ENCODE results near the gene IMMP2L.
"Not testable (repeated sequence)": the region's sequence is repeated elsewhere in the genome, so short reads cannot be mapped to it uniquely, and the experiment has no call there.

IMMP2L gene

DNA sequence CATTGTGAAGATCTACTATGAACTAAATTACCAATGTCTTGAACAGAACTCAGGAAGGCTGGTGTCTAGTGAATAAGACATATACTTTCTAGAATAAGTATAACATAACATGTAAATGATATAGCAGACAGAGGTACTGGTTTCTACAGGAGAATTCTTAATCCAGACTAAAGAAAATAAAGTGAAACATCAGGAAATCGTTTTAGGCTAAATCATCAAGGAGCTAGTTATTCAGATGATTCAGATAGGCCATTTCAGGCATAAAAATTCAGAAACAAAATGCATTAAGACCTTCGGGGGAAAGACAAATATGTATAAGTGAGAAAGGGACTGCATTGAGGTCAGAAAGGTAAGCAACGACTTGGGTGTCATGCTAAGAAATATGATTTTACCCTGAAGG, 300.8 kb downstream of the IMMP2L start:
- H3K36me3 ChIP-seq (ENCODE audit: control insufficient read depth, insufficient read depth, low read length), result no peaks in the 10 kb centered on the region
- H3K27me3 ChIP-seq (replicated peaks; ENCODE audit: control insufficient read depth, insufficient read depth, low read length), result no peaks in the 10 kb centered on the region
- no peak overlapping the region for H3K4me3 ChIP-seq (replicated peaks; ENCODE audit: low read depth, low read length)
- no peak for DNase-seq (ENCODE audit: extremely low read depth, insufficient read length)
- TF ChIP-seq, protein P1, sequence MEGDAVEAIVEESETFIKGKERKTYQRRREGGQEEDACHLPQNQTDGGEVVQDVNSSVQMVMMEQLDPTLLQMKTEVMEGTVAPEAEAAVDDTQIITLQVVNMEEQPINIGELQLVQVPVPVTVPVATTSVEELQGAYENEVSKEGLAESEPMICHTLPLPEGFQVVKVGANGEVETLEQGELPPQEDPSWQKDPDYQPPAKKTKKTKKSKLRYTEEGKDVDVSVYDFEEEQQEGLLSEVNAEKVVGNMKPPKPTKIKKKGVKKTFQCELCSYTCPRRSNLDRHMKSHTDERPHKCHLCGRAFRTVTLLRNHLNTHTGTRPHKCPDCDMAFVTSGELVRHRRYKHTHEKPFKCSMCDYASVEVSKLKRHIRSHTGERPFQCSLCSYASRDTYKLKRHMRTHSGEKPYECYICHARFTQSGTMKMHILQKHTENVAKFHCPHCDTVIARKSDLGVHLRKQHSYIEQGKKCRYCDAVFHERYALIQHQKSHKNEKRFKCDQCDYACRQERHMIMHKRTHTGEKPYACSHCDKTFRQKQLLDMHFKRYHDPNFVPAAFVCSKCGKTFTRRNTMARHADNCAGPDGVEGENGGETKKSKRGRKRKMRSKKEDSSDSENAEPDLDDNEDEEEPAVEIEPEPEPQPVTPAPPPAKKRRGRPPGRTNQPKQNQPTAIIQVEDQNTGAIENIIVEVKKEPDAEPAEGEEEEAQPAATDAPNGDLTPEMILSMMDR (IDR thresholded peaks at IDR 0.05; ENCODE audit: insufficient read depth, low read length, poor library complexity, severe bottlenecking), result no peak

DNA sequence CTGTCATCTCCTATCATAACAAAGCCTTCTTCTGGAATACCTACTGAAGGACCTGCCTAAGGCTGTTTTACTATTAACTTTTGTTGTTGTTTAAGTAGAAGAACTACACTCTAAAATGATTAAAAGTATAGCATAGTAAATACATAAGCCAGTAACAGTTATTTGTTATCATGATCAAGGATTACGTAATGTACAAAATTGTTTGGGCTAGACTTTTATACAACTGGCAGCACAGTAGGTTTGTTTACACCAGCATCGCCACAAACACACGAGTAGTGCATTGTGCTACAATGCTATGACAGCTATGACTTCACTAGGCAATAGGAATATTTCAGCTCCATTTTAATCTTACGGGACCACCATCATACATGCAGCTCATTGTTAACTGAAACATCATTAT, 302.3 kb downstream of the IMMP2L start:
- H3K27me3 ChIP-seq (replicated peaks; ENCODE audit: control insufficient read depth, insufficient read depth, low read length), result no peaks in the 10 kb centered on the region
- H3K36me3 ChIP-seq (ENCODE audit: control insufficient read depth, insufficient read depth, low read length), result no peaks in the 10 kb centered on the region
- no peak overlapping the region for H3K4me3 ChIP-seq (replicated peaks; ENCODE audit: low read depth, low read length)
- TF ChIP-seq, protein P1 (IDR thresholded peaks at IDR 0.05; ENCODE audit: insufficient read depth, low read length, poor library complexity, severe bottlenecking), result no peak
- DNase-seq (ENCODE audit: extremely low read depth, insufficient read length), result no peak

DNA sequence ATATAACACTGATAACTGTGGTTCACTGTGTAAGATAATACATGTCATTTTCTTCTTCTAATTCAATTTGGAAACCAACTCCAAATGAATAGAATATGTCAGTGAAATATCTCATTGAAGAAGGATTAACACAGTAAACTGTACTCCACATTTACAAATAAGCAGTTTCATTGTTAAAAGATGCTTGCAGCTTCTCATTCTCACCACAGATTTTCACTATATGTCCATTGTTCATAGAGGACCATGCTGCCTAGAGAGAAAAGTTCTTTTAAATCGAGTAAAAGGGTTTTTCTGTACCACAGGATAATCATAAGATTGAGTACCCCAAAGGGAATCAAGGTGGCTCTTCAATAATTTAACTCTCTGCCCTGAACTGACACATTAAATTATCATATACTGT, 305.9 kb downstream of the IMMP2L start:
- DNase-seq (ENCODE audit: extremely low read depth, insufficient read length), result no peak
- no peaks in the 10 kb centered on the region for H3K36me3 ChIP-seq (ENCODE audit: control insufficient read depth, insufficient read depth, low read length)
- no peak overlapping the region for H3K4me3 ChIP-seq (replicated peaks; ENCODE audit: low read depth, low read length)
- no peaks in the 10 kb centered on the region for H3K27me3 ChIP-seq (replicated peaks; ENCODE audit: control insufficient read depth, insufficient read depth, low read length)
- TF ChIP-seq, protein P1 (IDR thresholded peaks at IDR 0.05; ENCODE audit: insufficient read depth, low read length, poor library complexity, severe bottlenecking), result no peak

DNA sequence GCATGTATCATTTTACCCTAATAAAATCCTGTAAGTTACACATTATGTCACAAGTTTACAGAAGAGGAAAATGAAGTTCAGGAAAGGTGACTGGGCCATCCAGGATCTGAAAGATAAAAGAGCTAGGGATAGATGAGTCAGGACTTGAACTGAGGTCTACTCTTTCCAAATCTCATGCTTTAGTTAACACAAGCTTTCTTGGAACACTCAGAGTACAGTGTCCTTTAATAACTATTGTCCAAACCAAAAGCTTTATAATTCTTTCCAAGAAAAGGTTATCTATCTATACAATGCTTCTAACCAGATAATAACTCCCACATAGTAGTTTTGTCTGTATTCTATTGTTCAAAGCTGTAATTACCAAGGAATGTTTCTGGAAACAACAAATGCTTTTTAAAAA, 306.7 kb downstream of the IMMP2L start:
- DNase-seq (ENCODE audit: extremely low read depth, insufficient read length), result no peak
- H3K36me3 ChIP-seq (ENCODE audit: control insufficient read depth, insufficient read depth, low read length), result no peaks in the 10 kb centered on the region
- TF ChIP-seq, protein P1 (IDR thresholded peaks at IDR 0.05; ENCODE audit: insufficient read depth, low read length, poor library complexity, severe bottlenecking), result no peak
- no peak overlapping the region for H3K4me3 ChIP-seq (replicated peaks; ENCODE audit: low read depth, low read length)
- H3K27me3 ChIP-seq (replicated peaks; ENCODE audit: control insufficient read depth, insufficient read depth, low read length), result no peaks in the 10 kb centered on the region

DNA sequence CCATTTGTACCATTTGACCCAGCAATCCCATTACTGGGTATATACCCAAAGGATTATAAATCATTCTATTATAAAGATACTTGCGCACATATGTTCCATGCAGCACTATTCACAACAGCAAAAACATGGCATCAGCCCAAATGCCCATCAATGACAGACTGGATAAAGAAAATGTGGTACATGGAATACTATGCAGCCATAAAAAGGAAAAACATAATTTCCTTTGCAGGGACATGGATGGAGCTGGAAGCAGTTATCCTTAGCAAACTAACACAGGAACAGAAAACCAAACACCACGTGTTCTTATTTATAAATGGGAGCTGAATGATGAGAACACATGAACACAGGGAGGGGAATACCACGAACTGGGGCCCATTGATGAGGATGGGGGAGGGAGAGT, 310.9 kb downstream of the IMMP2L start:
- not testable (repeated sequence) for H3K4me3 ChIP-seq (replicated peaks; ENCODE audit: low read depth, low read length); H3K27me3 ChIP-seq (replicated peaks; ENCODE audit: control insufficient read depth, insufficient read depth, low read length); DNase-seq (ENCODE audit: extremely low read depth, insufficient read length); H3K36me3 ChIP-seq (ENCODE audit: control insufficient read depth, insufficient read depth, low read length)

DNA sequence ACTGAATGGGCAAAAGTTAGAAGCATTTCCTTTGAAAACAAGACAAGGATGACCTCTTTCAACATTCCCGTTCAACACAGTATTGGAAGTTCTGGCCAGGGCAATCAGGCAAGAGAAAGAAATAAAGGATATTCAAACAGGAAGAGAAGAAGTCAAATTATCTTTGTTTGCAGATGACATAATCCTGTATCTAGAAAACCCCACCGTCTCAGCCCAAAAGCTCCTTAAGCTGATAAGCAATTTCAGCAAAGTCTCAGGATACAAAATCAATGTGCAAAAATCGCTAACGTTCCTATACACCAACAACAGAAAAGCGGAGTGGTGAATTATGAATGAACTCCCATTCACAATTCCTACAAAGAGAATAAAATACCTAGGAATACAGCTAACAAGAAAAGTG, 312.5 kb downstream of the IMMP2L start:
- H3K27me3 ChIP-seq (replicated peaks; ENCODE audit: control insufficient read depth, insufficient read depth, low read length); DNase-seq (ENCODE audit: extremely low read depth, insufficient read length); H3K36me3 ChIP-seq (ENCODE audit: control insufficient read depth, insufficient read depth, low read length); H3K4me3 ChIP-seq (replicated peaks; ENCODE audit: low read depth, low read length): not testable (repeated sequence)

DNA sequence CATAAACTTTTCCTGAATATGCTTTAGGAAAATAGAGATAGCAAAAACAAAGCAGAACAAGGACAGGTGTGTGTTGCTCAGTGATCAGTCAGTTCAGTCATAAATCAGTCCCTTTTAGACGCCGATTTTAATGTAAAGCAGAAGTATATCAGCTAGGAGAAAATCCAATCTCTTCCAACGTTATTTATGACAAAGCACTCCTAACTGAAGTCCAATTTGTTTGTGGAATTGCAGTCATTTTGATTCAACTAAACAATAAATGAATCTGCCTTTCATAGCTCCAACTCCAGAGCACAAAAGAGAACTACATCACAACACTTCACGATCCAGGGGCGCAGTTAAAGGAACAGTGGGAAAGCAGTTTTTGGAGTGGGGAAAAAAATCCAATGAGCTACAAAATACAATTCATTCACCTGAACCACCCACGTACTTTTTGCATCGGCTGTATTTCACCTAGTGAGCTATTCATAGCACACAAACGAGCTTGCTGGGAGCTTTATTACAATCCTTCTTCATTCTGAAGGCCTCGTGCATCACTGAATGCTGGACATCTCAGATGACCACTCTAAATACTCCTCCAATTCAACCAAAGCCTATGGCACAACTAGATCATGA, 320.0 kb downstream of the IMMP2L start:
- TF ChIP-seq, protein P1 (IDR thresholded peaks at IDR 0.05; ENCODE audit: insufficient read depth, low read length, poor library complexity, severe bottlenecking), result no peak
- Histone ChIP-seq H3K36me3 (ENCODE audit: control insufficient read depth, insufficient read depth, low read length) (no peaks in the 10 kb centered on the region), H3K4me3 (replicated peaks; ENCODE audit: low read depth, low read length) (no peak overlapping the region), H3K27me3 (replicated peaks; ENCODE audit: control insufficient read depth, insufficient read depth, low read length) (no peaks in the 10 kb centered on the region)
- DNase-seq (ENCODE audit: extremely low read depth, insufficient read length), result no peak

Data from GM06990 (cell line).